Measurements from ENCODE around the gene SSH3.

SSH3 gene, protein sequence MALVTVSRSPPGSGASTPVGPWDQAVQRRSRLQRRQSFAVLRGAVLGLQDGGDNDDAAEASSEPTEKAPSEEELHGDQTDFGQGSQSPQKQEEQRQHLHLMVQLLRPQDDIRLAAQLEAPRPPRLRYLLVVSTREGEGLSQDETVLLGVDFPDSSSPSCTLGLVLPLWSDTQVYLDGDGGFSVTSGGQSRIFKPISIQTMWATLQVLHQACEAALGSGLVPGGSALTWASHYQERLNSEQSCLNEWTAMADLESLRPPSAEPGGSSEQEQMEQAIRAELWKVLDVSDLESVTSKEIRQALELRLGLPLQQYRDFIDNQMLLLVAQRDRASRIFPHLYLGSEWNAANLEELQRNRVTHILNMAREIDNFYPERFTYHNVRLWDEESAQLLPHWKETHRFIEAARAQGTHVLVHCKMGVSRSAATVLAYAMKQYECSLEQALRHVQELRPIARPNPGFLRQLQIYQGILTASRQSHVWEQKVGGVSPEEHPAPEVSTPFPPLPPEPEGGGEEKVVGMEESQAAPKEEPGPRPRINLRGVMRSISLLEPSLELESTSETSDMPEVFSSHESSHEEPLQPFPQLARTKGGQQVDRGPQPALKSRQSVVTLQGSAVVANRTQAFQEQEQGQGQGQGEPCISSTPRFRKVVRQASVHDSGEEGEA

DNA sequence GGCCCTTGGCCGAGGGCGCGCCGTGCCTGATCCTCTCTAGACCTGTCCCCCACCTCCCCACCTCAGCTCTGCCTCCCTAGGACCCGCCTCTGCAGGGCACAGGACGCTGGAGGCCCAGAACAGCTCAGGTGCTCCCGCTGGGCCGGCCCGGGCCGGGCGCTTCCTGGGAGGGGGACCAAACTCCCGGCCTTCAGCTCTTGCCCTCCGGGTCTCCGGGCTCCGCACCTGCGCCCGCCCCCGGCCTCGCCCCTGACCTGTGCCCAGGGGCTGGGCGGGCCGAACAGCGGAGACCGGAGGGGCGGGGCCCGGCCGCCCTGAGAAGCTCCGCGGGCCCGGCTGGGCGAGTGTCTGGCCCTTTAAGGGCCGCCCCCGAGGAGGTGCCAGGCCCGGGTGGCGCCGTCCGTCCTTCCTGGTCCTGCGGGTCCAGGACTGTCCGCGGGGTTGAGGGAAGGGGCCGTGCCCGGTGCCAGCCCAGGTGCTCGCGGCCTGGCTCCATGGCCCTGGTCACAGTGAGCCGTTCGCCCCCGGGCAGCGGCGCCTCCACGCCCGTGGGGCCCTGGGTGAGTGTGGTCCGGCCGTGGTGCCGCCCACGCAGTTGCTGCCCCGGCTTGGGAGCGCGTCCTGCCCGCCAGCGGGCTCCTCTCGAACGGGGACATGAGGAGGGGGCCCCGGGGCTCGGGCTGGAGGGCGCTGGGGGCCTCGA is at the start of gene SSH3:
Gene SSH3, plus strand, starts transcription at position 399 of the 703 bp plus-strand sequence. Its CDS starts 96 bp downstream, at position 495.
- peak; percentile 87 for DNase-seq

DNA sequence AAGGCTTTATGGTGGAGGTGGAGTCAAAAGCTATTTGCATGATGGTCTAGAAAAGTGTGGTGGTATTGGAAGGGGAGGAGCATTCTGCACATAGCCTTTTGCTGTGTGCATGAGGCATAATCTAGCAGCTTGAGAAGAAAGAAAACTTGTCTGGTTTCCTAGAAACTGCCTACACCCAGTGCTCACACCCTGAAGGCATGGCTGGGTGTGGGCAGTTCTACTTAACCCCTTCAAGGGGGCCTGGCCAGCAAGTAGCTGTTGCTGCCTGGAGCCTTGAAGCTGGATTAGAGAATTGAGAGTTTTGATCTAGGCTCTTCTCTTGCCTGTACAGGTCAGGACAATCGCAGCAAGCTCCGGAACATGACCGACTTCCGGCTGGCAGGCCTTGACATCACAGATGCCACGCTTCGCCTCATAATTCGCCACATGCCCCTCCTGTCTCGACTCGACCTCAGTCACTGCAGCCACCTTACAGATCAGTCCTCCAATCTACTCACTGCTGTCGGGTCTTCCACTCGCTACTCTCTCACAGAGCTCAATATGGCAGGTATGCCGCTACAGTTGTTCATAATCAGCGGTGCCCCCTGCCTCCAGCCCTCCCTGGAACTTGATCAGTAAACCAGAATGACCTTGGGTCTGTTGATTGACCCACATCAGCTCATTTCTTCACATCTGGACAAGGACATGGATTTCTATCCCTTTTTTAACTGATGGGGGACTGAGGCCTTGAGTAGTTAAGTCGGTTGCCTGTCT is 49.3 kb upstream of the SSH3 start:
- DNase-seq: no peak

GRCh38 chr11:67254798-67255197 is 48.5 kb upstream of the SSH3 start:
- DNase-seq: no peak

DNA sequence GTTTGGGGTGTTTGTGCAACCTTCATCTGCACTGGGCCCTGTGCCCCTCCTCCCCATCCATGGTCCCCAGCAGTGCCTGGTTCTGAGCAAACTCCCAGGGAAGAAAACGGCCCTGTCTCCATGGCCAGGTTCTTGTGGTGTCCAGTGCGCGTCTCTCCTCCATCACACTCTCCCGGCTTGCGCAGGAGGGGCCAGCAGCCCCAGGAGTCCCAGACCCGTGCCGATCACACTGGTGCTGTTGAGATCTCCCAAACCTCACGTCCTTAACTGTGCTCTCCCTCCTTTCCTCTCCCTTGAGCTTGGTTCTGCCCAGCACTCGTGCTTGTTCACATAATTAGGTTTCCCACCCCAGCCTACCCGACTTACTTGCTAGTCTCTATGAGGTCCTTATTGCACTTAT is 48.0 kb upstream of the SSH3 start:
- DNase-seq: no peak

DNA sequence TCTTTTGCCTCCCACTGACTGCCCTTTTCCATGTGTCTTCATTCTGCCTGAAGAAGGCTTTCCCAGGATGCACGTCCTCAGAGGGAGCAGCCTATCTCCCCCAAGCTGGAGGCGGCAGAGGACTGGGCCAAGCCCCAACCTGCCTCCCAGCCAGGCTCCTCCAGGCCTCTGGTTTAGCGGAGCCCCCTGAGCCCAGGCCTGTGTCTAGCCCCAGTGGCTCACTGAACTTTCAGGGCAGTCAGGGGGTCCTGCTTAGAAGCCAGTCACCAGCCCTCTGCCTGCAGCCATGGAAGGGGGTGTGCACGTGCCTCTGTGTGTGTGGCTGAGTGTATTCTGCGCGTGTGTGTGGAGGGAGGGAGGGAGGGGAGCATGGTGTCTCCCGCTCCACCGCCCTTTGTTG is 47.5 kb upstream of the SSH3 start:
- no peak for DNase-seq

DNA sequence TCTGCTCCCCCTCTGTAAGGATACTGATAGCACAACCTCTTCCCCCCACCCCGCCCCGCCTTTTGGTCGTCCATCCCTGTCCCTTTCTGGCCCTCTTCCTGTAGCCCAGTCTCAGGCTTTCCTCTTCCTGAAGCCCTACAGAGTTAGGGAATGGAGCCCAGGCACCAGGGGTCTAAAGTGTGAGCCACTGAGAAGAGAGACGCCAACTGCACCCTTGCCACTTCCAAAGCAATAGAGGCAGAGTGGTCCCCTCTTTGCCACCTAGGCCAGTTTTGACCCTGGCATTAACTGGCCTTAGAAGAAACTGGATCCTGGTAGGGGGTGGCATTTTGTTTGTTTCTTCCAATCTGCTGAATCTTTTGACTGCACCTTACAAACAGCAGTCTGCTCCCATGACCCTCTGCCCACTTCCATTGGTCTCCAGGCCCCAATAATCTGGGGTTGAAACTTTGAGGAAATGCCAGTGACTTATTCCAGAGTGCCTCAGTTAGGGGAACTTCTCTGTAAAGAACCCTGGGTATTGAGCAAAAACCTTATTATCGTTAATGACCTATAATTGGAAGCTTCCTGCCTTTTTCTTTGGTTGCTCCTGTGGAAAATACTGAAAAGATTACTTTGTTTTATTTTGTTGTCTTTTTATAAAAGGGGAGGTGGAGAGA is 46.7 kb upstream of the SSH3 start:
- no peak for DNase-seq

- no peak for DNase-seq
Observed at GRCh38 chr11:67260406-67260805, 42.9 kb upstream of the SSH3 start.

DNA sequence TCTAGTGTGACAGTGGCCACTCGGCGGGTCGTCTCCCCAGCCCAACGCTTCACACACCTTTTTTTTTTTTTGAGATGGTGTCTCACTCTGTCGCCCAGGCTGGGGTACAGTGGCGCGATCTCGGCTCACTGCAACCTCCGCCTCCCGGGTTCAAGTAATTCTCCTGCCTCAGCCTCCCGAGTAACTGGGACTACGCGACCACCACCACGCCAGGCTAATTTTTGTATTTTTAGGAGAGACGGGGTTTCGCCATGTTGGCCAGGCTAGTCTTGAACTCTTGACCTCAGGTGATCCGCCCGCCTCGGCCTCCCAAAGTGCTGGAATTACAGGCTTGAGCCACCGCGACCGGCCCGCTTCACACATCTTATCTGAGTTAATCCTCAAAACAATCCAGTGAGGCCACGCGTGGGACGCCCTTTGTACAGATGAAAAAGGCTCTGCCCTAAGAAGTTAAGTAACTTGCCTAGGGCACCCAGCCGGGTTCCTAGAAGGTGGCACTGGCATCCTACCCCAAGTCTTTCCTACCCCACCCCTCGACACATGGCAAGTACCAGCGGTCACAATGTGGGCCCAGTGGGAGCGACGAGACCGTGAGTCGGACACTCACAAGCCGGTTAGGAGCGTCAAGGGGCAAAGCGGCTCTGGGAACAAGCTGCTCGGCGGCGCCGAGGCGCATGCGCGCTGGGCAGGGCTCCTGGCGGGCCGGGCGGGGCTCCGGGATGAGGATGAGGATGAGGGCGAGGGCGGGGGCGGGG is 42.3 kb upstream of the SSH3 start:
- peak; percentile 84 for DNase-seq

DNA sequence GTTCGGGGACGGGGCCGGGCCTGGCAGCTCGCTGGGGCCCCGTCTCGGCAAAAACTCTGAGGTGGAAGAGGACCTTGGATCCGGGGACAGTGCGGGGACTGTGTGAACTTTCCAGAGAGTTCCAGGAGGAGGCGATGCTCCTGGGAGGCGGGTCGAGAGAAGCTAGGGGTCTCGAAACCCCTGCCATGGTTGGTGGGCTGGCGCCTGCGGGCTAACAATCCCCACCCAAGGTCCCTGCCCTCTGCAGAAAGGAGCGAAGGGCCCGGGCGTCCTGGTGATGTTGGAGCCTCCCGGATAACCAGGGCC is 41.7 kb upstream of the SSH3 start:
- DNase-seq: no peak

DNA sequence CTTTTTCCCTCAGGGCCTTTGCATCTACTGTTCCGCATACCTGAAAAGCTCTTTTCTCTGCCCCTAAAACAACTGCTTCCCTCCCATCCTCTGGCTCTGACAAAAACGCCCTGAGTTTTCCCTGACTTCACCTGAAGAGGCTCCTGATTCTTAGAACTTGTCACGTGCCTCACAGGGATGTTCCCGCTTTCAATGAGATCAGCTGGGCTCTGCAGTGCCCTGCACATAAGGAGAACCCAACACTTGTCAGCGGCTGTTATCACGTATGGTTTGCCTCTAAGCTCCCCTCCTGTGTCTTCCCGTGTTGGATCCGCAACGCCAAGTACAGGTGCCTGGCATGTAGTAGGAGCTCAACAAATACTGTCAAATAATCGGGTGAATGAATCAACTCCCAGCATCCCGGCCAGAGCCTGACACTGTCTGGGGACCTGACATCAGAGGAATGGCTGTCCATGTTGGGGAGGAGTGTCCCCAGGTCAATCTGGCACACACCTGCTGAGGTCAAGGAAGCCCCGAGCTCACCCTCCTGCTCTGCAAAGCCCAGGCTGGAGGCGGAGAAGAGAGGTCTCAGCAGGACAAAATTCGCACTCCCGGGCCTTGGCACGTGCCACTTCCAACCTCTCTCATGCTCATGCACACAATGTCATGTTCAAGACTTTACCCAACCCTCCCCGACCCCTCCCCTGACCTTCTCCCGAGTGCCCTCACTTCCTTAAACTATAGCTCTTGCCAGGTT is 41.2 kb upstream of the SSH3 start:
- no peak for DNase-seq

GRCh38 chr11:67262731-67263675 is 40.3 kb upstream of the SSH3 start:
- DNase-seq: peak; percentile 89

DNA sequence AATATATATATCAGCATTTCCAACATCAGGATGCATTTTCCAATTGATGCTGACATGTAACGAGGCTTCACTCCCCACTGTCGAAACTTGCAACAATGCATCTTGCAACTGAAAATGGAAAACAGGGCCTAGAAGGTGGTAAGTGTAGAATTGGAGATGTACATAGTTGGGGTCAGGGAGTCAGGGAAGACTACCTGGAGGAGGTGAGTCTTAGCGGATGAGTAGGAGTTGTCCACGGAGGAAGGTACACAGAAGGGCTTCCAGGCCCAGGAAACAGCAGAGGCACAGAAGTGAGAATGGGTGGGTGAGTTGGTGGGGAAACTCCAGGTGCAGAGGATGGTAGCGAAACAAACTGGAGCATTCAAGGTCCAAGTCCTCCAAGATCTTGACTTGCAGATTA is 39.1 kb upstream of the SSH3 start:
- DNase-seq: no peak

DNA sequence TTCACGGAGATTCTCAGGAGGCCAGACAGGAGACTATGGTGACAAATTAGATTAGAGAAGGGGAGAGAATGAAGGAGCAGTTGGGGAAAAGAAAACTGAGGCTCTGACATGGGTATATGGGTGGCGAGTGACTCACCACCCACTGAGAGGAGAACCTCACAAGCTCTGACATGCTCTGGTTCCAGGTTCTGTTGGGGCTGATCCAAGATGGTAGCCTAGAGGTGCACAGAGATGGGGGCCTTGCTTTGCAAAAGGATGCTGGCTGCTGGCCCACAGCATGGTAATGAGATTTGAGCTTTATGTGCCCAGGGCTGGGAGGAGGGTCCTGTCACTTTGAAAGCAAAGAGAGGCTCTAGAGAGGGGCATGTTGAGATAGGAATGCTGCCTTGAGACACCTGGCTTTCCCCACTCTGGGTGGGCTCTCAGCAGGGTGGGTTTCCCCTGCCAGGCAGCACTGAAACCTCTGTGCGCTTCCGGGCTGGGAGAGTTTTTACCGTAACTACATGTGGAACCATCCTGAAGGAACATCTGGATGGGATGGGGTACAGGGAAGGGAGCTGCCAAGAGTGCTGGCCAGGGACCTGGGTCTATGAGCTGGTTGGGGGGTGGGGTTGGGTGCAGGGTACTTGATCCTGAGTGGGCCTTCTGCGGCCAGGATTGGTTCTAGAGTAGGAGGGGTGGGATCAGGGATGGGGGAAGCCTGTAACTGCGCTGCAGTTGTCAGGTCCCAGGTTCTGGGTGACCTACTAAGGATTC is 38.3 kb upstream of the SSH3 start:
- DNase-seq: no peak

DNA sequence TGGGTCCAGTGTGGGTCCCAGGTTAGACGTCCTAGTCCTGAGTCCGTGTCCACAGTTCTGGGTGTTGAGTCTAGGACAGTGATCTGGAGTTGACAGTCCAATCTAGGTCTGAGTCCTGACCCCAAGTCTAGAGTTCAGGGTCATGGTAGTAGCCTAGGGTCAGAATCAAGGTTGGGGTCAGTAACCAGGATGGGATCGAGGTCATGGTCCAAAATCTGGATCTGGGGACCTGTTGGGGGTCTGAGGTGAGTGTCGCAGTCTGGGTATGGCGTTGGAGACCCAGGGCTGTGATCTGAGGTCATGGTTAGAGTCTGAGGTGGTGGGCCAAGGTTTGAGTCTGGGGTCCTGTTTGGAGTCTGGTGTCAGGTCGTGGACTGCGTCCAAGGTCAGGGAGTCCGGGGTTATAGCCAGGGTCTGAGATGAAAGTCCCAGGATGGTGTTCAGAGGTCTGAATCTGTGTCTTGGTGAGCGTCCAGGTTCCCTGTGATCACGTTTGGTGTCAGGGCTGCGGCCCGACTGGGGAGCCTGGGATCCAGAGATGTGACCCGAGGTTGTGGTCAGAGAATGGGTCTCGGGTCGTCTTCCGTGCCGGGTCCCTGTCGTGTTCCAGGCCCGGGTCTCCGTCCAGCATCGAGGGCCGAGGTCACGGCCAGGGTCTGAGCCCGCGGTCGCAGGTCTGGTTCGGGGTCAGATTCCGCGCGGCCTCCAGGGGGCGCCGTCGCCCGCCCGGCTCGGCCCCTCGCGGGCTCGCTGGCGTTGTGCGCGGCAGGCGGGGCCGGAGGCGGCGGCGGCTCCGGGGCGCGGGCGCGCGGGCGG is 37.5 kb upstream of the SSH3 start:
- DNase-seq: peak; percentile 76

DNA sequence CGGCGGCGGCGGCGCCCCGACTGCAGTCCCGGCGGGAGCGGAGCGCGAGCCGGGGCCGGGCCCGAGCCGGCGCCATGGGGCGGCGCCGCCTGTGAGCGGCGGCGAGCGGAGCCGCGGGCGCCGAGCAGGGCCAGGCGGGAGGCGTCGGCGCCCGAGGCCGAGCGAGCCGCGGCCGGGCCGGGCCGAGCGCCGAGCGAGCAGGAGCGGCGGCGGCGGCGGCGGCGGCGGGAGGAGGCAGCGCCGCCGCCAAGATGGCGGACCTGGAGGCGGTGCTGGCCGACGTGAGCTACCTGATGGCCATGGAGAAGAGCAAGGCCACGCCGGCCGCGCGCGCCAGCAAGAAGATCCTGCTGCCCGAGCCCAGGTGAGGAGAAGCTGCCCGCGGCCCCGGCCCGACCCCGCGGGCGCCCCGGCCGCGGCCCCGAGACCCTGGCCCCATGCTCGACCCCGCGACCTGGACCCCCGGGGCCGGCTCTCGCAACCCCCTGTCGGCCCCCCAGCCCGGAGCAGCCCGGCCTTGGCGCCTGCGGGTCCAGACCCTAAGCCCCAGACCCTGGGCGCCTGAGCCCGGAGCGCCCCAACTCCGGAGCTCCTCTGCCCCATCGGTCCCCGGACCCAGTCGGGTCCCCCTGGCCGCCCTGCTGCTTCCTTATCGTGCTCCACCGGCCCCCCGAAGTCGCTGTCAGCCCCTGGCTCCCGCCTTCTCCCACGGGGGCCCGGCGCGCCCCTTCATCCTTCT is 36.7 kb upstream of the SSH3 start, which contains the start of gene GRK2:
Gene GRK2, plus strand, starts transcription at position 25 of the 739 bp plus-strand sequence. Its CDS starts 227 bp downstream, at position 252.
- no peak for DNase-seq

GRCh38 chr11:67267188-67268080 is 35.9 kb upstream of the SSH3 start:
- DNase-seq: no peak
